Measurements from ENCODE around the gene MT1H. TPM values are rescaled to one million over a fixed set of nuclear protein-coding genes. Genes with fewer than 3 reads are reported as not detected.

Gene MT1H
- total RNA-seq, 1 donor from 2014 or later = not detected

DNA sequence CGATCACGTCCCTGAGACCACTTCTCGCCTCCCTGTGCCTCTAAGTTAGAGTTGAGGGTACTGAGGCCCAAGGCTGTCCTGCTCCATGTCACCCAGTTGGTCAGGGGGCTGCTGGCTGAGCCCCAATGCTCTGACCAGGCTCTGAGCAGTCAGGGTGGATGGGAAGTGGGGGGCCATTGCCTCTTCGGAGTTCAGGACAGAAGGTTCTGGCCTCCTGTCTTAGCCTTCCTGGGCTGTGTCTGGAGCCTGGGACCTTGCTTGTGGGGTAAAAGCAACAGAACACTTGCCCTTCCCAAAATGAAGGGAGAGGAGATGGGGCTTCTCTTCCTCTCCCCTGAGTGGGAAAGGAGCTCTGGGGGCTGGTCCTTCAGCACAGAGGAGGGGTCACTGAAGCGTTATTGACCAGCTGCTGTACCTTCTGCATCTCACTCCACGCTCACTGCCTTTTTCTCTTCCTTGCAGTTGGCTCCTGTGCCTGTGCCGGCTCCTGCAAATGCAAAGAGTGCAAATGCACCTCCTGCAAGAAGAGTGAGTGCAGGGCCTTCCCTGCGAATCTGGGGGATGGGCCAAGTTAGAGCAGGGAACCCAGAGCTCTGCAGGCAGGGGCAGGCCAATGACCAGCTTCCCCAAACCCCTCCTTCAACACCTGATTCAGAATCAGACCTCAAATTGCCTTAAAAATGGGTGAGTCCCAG lies 13.2 kb downstream of the MT1H start:
- H3K36me3 Mint-ChIP-seq (ENCODE audit: low read depth) = peaks cover 7% of the 10 kb centered on the region
- TF ChIP-seq, protein P1, sequence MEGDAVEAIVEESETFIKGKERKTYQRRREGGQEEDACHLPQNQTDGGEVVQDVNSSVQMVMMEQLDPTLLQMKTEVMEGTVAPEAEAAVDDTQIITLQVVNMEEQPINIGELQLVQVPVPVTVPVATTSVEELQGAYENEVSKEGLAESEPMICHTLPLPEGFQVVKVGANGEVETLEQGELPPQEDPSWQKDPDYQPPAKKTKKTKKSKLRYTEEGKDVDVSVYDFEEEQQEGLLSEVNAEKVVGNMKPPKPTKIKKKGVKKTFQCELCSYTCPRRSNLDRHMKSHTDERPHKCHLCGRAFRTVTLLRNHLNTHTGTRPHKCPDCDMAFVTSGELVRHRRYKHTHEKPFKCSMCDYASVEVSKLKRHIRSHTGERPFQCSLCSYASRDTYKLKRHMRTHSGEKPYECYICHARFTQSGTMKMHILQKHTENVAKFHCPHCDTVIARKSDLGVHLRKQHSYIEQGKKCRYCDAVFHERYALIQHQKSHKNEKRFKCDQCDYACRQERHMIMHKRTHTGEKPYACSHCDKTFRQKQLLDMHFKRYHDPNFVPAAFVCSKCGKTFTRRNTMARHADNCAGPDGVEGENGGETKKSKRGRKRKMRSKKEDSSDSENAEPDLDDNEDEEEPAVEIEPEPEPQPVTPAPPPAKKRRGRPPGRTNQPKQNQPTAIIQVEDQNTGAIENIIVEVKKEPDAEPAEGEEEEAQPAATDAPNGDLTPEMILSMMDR (IDR thresholded peaks at IDR 0.05) = no peak
- H3K27ac Mint-ChIP-seq (ENCODE audit: unreplicated experiment) = no peak overlapping the region
- H3K27me3 Mint-ChIP-seq (ENCODE audit: low read depth) = no peaks in the 10 kb centered on the region
- DNase-seq (ENCODE audit: low spot score) = no peak
- peaks cover 30% of the 10 kb centered on the region for H3K4me1 Mint-ChIP-seq (ENCODE audit: low read depth)
- peak overlapping the region; percentile 85 for H3K4me3 Mint-ChIP-seq (ENCODE audit: unreplicated experiment)
- H3K9me3 Mint-ChIP-seq (ENCODE audit: low read depth) = peaks cover 11% of the 10 kb centered on the region

DNA sequence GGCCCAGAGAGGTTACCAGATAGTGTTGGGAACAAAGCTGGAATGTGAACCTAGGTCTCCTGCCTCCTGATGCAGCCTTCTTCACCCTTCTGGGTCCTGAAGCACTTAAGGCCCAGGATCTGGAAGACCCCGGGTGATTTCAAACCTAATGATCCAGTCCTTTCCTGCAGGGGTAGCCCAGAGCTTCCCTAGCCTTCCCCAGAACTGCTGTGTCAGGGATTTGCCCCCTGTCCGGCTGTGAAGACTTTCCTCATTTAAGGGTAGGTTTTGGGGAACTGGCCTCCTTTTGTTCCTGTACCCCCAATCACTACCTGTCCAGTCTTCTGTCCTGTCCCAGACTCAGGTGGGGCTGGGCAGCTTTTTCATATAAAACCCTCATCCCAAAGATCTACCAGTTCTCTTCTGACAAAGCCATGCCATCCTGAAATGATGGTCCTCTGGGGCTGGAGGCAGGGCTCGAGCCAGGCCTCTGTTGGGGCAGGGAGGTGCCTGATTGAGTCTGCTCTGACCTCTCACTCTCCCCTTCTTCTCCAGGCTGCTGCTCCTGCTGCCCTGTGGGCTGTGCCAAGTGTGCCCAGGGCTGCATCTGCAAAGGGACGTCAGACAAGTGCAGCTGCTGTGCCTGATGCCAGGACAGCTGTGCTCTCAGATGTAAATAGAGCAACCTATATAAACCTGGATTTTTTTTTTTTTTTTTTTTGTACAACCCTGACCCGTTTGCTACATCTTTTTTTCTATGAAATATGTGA lies 14.0 kb downstream of the MT1H start:
- Mint-ChIP-seq H3K4me1 (ENCODE audit: low read depth) (peaks cover 33% of the 10 kb centered on the region), H3K9me3 (ENCODE audit: low read depth) (peaks cover 15% of the 10 kb centered on the region), H3K4me3 (ENCODE audit: unreplicated experiment) (peak overlapping the region; percentile 85), H3K36me3 (ENCODE audit: low read depth) (peaks cover 8% of the 10 kb centered on the region), H3K27me3 (ENCODE audit: low read depth) (no peaks in the 10 kb centered on the region), H3K27ac (ENCODE audit: unreplicated experiment) (no peak overlapping the region)
- TF ChIP-seq, protein P1 (IDR thresholded peaks at IDR 0.05) = no peak
- DNase-seq (ENCODE audit: low spot score) = no peak

DNA sequence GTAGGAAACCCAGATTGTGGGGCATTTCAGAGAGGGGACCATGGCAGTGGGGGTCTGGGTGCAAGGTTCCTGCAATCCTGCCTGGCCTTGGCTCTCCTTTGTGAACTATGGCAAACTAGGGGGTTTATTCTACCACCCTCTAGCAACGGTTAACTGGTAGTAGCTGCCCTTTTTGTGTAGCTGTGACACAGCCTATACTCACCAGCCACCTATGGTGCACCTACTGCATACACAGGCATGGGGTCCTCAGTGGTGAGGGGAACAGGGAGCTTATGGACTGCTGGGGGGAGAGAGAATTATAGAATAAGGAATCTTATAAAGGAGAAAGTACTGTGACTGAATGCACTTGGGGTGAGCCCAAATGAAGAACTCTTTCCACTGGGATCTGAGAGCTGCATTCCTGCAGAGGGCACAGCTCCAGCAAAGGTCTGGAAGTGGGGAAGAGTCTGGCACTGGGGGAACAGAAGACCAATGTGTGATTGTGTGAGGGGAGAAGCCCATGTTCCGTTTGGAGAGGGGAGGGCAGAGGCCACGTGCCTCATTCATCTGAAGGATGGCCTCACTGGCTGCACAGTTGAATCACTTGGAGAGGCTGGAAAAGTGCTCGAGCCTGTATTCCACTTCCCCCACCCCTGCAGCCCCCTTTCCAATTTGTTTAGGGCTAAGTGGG lies 14.8 kb downstream of the MT1H start:
- Mint-ChIP-seq H3K4me3 (ENCODE audit: unreplicated experiment) (no peak overlapping the region), H3K4me1 (ENCODE audit: low read depth) (peaks cover 40% of the 10 kb centered on the region), H3K36me3 (ENCODE audit: low read depth) (peaks cover 8% of the 10 kb centered on the region), H3K27ac (ENCODE audit: unreplicated experiment) (no peak overlapping the region), H3K27me3 (ENCODE audit: low read depth) (no peaks in the 10 kb centered on the region), H3K9me3 (ENCODE audit: low read depth) (peaks cover 15% of the 10 kb centered on the region)
- no peak for DNase-seq (ENCODE audit: low spot score)
- TF ChIP-seq, protein P1 (IDR thresholded peaks at IDR 0.05) = no peak

DNA sequence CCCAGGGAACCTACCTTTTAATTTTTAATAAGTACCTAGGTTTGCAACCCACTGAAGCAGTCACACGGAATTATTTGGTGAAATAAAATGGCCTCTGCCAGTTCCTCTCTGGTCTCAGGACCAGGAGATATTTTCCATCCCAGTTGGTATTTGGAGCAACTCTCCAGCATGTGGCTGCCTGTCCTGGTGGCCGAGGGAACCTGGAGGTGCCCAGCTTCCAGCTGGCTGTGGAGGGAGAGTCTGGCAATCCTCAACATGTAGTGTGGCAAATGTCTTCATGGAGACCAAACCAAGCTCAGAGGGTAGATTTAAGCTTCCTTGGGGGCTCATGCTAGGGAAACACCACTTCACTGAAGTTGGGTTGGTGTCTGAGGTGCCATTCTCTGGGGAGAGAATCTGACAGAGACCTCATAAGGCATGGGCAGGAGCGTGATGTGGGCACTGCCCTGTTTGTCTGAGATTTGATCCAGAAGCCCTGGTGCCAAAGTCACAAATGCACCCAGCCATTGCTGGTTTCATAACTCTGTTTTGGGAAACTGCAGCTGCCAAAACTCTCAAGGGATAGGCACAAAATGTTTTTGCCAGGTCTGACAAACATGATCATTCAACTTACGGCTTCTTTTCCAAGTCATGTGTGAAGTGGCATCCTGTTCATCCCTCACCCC lies 15.4 kb downstream of the MT1H start:
- TF ChIP-seq, protein P1 (IDR thresholded peaks at IDR 0.05) = no peak
- DNase-seq (ENCODE audit: low spot score) = no peak
- Mint-ChIP-seq H3K27ac (ENCODE audit: unreplicated experiment) (no peak overlapping the region), H3K27me3 (ENCODE audit: low read depth) (no peaks in the 10 kb centered on the region), H3K4me3 (ENCODE audit: unreplicated experiment) (no peak overlapping the region), H3K9me3 (ENCODE audit: low read depth) (peaks cover 15% of the 10 kb centered on the region), H3K36me3 (ENCODE audit: low read depth) (peaks cover 8% of the 10 kb centered on the region), H3K4me1 (ENCODE audit: low read depth) (peaks cover 45% of the 10 kb centered on the region)

DNA sequence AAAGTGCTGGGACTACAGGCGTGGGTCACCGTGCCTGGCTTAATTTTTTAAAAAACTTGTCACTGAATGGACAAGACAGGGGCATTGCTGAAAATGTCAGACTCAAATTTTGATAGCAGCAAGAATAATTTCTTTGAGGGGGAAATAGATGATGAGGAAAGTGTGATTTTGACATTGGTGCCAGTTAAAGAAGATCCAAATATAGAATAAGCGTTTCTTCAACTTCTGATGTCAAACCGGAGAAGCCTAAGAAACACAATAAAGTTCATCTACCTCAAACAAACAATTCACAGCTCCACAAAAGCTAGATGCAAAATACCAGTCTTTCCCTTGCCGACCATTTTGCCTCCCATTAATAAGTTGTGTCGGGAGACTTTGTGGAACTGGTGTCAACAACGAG lies 17.1 kb downstream of the MT1H start:
- H3K9me3 Mint-ChIP-seq (ENCODE audit: low read depth) = peaks cover 19% of the 10 kb centered on the region
- no peak overlapping the region for H3K27ac Mint-ChIP-seq (ENCODE audit: unreplicated experiment)
- H3K27me3 Mint-ChIP-seq (ENCODE audit: low read depth) = no peaks in the 10 kb centered on the region
- TF ChIP-seq, protein P1 (IDR thresholded peaks at IDR 0.05) = no peak
- peaks cover 46% of the 10 kb centered on the region for H3K4me1 Mint-ChIP-seq (ENCODE audit: low read depth)
- DNase-seq (ENCODE audit: low spot score) = no peak
- no peak overlapping the region for H3K4me3 Mint-ChIP-seq (ENCODE audit: unreplicated experiment)
- peaks cover 8% of the 10 kb centered on the region for H3K36me3 Mint-ChIP-seq (ENCODE audit: low read depth)

All from chondrocyte (in vitro differentiated cells).